COLO668 (cell line): ENCODE data around the gene ARIH1.
"Not testable (repeated sequence)": the region's sequence is repeated elsewhere in the genome, so short reads cannot be mapped to it uniquely, and the experiment has no call there.

ENCODE experiments used
- DNase-seq: peaks from one replicate; lab custom pipeline; 2025; ENCODE audit not compliant: unreplicated experiment; lab: John Stamatoyannopoulos, UW

The ARIH1 gene

DNA sequence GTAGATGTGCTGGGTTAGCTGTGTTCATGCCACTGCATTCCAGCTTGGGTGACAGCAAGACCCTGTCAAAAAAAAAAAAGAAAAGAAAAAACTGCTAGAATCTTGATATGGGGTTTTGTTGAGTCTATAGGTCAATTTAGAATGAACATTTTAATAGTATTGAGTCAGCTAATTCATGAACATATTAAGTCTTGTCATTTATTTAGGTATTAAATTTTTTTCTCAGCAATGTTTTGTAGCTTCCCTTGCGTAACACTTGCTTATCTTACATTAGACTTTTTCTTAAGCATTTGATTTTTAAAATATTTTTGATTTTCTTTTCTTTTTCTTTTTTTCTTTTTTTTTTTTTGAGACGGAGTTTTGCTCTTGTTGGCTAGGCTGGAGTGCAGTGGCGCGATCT is 119.7 kb downstream of the ARIH1 start:
- DNase-seq, result no peak

DNA sequence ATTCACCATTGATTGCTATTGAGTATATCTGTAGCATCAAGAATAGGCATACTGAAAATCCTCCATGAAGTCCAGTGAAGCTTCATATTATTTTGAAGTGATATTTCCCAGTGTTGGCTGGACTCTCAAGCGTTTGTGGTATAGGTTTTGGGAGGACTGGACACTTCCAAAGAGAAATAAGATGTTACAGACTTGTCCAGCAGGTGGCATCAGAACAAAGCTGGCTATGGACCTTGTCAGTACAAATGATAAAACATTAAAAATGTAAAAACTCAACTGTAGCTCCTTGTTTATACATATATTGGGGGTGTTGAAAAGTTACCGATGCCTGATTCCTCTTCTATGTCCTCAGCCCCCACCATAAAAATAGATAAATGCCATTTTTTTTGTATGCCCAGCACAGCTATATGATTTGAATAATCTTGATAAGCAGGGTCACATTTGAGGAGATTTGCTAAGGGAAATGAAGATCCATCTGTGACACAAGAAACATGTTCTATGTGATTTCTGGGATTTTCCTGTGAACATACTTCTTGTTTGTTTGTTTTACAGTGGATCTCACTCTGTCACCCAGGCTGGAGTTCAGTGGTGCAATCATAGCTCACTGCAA is 125.8 kb downstream of the ARIH1 start:
- DNase-seq, result peak; percentile 13

DNA sequence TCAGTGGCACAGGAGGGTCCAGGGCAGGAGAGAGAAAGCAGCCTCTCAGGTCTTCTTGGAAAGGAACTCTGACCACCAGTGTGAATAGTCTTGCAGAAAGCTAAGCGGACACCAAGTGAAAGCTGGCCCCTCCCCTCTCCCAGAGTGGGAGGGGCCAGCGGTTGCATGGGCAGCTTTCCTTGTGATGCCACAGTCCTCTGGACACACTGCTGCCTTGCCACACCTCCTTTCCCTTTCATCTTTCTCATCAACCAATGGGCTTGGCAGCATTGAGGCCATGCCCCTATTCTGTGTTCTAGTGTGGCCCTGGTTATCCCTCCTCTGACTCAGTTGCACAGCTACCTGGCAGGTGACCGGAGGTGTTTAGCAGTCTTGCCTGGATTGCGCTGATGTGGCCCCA is 130.7 kb downstream of the ARIH1 start:
- DNase-seq, result no peak

DNA sequence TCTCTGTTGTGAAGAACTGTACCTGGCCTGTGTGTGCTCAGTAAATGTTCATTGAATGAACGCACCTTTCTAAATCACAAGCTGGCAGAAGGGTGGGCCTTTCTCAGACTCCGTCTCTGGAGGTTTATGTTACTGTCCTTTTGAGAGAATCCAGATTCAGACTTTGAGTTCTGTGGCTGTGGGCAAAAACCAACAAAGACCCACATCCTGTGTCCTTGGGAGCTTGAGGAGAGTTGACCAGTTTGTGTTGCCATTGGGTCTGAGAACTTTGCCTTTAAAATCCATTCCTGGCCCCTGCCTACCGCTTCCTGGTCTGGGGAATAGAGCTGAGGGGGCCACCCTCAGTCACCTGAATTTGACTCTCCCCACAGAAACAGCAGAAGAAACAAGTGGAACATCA is 134.0 kb downstream of the ARIH1 start:
- DNase-seq, result not testable (repeated sequence)

DNA sequence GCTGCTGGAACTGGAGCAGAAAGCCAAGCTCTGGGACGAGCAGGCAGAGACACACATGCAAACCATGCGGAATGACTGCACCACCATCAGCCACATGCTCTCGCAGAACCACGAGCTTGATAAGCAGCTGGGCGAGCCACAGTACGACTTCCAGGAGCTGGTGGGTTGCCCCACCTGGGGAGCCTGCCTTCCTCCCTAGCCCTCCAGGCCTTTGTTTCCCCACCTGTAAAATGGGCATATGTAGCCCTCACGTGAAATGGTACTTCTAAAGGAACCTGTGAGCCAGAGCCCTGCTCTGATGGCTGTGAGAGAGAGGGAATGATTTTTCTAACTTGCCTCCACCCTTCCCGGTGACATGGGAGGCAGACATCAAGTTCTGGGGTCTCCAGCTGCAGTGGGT is 135.7 kb downstream of the ARIH1 start:
- no peak for DNase-seq

DNA sequence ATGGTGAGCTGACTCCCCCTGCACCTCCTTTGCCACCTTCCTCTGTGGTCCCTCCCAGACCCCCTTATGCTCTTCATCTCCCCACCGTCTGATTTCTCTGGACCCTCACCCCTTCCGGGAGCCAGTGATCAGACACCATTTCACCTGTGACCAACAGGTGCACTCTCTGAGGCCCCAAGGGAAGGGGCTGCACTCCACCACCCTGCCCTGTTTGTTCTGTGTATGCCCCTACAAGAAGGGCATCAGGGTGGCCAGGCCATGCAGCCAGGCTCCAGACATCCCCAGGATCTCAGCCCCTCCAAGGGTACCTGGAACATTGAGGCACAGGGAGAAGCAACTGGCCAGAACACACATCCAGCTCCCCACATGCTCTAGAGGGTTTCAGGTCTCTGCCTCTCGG is 138.2 kb downstream of the ARIH1 start:
- not testable (repeated sequence) for DNase-seq

DNA sequence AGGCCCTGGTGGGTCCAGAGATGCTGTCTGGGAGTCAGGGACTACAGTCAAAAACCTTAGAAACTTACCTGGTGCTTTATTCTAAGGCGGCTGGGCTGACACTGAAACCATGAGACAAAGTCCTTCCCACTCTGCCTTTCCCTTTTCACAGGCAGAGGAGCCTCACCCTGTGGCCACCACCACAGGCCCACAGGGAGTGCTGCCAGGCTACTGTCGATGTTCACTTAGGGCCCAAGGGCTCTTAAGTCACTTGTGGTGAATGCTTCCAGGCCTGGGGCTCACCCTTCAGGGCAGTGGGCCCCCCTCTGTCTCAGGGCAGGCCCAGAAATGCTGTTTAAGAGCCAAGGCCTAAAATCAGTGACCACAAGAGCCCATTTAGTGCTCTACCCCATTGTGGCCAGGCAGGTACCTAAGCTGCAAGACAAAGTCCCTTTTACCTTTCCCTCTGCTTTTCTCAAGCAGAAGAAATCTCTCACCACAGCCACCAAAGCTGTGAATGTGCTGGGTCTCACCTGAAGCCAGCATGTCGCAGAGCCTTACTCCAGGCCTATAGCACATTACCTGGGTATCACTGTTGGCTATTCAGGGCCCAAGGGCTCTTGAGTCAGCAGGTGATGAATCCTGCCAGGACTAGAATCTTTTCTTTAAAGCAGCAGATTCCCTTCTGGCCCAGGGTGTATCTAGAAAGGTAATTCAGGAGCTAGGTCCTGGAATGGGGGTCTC is 140.8 kb downstream of the ARIH1 start:
- no peak for DNase-seq

DNA sequence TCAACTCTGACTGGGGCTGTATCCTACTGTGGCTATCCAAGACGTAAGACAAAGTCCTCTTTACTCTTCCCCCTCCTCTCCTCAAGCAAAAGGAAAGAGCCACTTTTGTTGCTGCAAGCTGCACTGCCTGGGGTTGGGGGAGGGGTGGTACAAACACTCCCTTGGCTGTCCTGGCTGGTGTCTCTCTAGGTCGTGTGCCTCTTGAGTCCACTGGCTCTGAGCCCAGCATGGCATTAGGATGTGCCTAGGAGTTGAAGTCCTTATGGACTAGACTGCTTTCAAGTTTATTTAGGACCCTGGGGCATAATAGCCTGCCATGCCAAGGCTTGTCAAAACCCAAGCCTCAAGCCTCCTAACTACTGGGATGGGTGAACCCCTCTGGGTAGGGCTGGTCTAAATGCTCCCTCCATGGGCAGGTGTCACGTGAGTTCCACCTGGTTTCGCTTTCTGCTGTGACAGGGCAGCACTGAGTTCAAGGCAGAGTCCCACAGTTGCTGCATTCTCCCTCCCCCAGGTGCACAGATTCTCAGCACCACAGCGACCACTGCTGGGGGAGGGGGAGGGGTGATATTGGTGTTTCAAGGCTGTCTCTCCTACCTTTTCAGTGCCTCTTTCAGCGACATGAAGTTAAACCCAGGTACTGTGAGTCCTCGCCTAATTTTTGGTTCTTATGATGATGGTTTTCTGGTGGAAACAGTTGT is 141.6 kb downstream of the ARIH1 start:
- not testable (repeated sequence) for DNase-seq

DNA sequence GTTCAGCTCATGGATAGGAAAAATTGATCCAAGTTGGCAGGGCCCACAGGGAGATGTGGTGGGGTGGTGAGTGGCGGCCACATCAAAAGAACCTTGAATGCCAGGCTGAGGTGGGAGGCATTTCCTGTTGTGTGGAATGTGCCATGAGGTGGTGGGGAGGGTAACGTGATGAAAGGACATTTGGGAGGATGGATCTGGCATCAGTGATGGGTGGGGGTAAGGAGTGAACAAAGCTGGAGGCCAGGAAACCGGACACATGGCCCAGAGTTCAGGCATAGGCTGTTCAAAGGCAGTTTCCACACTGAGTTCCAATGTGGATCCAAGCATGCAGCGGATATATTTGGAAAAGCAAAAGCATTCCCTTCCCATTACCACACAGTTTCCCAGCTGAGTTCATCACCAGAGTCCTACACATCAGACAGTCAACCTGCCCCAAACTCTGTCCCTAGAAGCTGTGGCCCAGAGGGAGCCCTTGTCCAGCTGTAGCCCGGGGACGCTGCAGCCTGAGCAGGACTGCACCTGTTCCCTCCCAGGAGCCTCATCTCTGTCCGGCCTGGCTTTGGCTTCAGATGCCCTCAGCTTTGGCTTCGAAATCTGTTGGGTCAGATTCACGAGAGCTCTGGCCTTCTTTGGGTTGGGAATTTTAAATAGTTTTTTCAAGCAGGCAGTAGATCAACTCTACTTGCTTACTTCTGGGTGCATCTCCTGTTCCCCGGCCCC is 142.5 kb downstream of the ARIH1 start:
- DNase-seq, result no peak

DNA sequence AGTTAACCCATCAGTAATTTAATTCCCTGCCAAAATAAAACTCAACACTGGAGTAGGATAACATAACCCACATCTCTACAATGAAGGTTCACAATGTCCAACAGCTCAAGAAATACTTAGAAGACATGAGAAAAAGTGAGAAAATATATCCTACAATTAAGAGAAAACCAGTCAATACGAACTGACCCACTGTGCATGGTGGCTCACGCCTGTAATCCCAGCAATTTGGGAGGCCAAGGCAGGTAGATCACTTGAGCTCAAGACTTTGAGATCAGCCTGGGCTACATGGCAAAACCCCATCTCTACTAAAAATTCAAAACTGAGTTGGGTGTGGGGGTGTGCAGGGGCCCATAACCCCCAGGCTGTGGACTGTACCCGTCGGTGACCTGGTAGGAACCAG is 149.7 kb downstream of the ARIH1 start:
- not testable (repeated sequence) for DNase-seq

DNA sequence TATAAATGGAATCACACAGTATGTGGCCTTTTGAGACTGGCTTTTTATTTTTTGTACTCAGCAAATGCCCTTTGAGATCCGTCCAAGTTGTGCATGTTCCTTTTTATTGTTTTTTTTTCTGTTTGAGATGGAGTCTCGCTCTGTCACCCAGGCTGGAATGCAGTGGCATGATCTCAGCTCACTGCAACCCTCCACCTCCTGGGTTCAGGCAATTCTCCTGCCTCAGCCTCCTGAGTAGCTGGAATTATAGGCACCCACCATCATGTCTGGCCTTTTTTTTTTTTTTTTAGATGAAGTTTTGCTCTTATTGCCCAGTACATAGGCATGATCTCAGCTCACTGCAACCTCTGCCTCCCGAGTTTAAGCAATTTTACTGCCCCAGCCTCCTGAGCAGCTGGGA is 152.0 kb downstream of the ARIH1 start:
- DNase-seq, result not testable (repeated sequence)

DNA sequence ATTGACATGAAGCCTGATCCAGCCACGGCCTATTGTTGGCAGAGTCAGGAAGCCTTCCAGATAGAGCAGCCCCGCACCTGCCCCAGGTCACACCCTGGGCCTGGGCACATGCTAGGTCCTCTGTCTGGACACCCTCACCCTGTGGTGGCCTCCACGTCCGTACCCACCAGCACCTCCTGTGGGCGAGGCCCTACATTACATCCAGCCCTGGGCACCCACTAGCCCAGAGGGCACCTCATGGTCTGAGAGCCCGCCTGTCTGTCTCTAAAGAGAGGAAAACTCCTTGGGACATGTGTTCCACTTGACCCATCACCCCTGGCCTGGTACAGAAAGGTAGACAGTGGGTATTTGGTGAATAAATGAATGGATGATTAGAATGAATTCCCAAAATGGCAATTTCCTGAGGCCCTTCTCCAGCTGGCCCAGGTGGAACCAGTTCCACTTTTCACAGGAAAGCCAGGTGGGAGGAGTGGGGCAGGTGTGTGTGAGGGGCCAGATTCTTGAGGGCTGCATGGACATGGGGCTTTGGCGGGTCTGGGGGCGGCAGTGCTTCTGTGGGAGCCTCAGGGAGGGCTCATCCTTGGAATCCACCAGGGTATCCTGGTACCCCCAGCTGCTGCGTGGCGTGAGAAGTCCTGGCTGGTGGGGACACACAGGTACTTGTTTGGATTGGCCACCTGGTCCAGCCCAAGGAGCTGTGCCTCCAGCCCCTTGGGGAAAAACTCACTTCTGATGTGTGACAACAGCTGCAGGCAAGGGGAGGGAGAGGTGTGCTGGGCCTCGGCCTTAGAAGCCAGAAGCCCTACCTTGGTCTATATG is 154.3 kb downstream of the ARIH1 start:
- not testable (repeated sequence) for DNase-seq

DNA sequence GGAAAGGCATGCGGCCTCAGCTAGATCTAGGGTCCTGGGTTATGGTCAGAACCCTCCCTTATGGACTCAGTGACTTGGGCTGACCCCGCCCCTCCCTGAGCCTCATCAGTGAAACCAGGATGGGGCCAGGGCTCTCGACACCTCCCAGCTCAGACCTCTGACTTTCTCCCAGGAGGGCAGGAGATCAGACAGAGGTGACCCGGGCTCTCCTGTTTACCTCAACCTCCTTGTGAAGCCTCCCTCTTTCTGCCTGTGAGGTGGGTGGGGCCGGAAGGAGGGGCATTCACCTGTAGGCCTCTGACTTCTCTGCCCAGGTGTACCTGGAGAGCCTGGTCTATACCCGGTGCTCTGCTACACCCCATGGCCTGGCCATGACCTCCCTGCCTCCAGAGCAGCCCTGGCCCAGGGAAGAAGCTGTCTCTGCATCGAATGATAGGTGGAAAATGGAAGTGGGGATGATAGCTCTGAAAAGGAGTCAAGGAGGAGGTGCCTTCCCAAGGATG is 155.0 kb downstream of the ARIH1 start:
- not testable (repeated sequence) for DNase-seq

DNA sequence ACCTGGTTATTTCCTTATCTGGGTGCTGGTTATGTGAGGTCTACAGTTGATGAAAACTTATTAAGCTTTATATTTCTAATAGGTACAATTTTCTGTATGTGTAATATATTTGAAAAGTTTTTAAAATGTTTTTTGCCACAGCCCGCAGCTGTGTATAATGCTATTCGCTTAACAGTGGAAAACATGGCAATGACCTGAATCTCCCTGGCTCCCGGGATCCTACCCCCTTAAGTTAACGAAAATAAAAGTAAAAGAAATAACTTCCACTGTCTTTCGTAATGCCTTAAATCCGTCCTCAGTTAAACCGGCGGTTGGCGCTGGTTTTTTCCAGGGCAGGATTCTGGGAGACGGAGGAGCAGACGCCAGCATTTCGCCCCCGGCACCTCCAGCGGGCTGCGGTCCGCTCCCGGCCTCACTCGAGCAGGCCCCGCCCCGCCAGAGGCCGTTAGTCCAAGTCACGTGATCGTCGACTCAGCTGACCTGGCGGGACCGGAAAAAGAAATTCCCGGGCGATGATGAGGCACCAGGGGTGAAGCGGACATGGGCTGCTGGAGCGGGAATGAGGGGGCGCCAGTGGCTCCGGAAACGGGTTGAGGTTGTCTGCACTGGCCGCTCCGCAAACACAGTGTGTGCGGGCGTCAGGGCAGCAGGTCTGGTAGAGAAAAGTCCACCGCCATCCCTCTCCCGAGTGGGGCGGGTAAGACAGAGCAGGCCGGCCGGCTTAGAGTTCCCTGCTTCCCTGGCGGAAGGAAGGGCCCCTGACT is 162.6 kb downstream of the ARIH1 start:
- DNase-seq, result not testable (repeated sequence)

DNA sequence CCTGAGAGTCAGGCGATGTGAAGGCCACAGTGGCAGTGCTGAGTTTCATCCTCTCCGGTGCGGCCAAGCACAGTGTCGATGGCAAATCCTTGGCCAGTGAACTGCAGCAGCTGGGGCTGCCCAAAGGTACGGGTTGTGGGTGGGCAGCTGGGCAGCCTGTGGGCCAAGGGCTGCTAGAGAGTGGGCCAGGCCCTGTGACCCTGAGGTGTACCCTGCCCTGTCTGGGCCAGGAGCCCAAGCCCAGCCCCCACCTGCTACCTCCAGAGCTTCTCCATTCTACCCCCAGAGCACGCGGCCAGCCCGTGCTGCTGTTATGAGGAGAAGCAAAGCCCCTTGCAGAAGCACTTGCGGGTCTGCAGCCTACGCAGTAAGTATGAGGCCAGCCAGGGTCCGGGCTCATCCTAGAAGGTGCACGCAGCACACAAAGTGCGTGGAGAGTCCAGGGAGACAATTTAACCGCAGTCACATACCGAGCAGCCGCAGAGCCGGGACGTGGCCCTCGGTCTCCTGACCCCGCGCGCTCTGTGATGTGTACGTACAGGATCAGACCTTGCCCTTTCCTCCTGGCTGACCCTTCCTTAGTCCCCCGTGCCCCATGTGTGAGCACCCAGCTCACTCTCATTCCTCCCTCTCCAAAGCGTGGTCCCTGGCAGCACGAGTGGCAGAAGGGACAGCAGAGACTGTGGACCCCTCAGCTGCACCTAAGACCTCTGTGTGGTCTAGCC is 165.8 kb downstream of the ARIH1 start:
- DNase-seq, result not testable (repeated sequence)

DNA sequence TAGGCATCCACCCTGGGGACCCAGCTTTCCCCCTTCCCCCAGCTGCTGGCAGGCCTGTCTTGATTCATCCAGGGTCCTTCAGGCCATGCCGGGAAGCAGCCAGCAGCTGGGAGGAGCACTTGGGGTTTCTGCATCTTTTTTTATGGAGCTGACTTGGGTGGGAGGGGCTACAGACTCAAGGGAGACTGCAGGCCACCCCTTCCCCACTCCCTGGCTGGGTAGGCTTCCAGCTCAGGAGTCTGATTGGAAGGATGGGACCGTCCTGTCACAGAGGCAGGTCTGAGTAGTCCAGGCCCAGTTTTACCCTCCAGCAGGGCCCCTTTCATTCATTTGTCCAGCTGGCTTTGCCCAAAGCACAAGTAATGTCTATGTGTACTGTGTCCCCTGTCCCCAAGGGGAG is 168.1 kb downstream of the ARIH1 start:
- DNase-seq, result not testable (repeated sequence)

DNA sequence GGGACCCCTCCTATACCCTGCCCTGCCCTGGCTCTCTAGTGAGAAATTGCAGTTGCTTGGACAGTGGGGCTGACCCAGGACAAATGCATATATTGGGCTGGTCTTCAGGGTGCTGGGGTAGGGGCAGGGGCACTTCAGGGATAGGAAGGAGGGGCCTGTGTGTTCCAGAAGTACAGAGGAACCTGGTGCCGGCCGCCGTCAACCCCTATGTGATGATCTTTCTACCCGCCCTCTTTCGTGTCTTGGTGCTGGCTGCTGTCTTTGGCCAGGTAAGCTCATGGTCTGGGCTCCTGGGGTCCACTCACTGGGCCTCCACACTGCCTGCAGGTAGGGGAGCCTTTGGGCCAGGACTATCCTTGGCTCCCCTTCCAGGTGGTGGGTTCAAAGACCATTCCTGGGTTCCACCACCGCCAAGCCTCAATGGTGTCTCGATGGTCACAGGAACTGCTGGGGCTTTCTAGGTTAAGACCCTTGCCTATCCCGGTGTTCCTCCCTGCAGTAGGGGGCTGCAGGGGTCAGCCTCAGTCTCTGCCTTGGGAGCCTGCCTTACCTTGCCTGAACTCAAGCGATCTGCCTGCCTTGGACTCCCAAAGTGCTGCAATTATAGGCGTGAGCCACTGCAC is 174.6 kb downstream of the ARIH1 start:
- not testable (repeated sequence) for DNase-seq
